ENCODE measurements around the gene XYLB. TPM values are rescaled to one million over a fixed set of nuclear protein-coding genes. Genes with fewer than 3 reads are reported as not detected.
A peak's percentile ranks its signal among the peaks of the same experiment; 100 is the strongest.

The XYLB gene
- total and polyA plus RNA-seq, 4 donors: 4.0 to 7.5 (median 6.4) TPM

GRCh38 chr3:38383156-38383875, 36.7 kb downstream of the XYLB start:
- Histone ChIP-seq H3K9me3 (ENCODE audit: control insufficient read depth, insufficient read depth, low read length) (peaks cover 8% of the 10 kb centered on the region), H3K4me3 (ENCODE audit: low read depth, low read length) (no peak overlapping the region), H3K27ac (ENCODE audit: low read depth, low read length) (no peak overlapping the region), H3K36me3 (ENCODE audit: control insufficient read depth, insufficient read depth, low read length) (peaks cover 6% of the 10 kb centered on the region), H3K27me3 (ENCODE audit: control insufficient read depth, insufficient read depth, low read length) (no peaks in the 10 kb centered on the region), H3K4me1 (ENCODE audit: control insufficient read depth, insufficient read depth, low read length) (peaks cover 4% of the 10 kb centered on the region)
- 80% methylated on average over 1 of the region's 8 CpGs for WGBS (ENCODE audit: insufficient coverage)
- no peak for DNase-seq (ENCODE audit: low read depth in 4 of 6, low spot score in 6 of 6)

DNA sequence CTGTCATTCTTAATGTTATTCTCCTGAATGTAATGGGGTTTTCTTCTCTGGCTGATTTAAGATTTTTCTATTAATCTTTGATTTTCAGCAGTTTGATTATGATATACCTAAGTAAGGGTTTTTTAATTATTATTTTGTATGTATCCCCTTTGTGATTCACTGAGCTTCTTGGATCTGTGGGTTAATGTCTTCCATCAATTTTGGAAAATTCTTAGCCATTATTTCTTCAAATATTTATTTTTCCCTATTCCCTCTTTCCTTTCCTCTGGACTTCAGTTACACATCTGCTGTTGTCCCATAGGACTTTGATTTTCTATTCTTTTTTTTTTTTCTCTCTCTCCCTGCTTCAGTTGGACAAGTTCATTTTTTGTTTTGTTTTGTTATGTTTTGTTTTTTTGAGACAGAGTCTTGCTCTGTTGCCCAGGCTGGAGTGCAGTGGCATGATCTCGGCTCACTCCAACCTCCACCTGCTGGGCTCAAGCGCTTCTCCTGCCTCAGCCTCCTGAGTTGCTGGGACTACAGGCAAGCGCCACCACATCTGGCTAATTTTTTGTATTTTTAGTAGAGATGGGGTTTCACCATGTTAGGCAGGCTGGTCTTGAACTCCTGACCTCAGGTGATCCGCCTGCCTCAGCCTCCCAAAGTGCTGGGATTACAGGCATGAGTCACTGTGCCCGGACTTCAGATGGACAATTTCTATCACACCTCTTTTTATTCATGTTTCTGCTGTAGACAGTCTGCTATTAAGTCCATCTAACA, 40.6 kb downstream of the XYLB start:
- WGBS (ENCODE audit: insufficient coverage): 100% methylated on average over 1 of the region's 5 CpGs
- Histone ChIP-seq H3K36me3 (ENCODE audit: control insufficient read depth, insufficient read depth, low read length) (no peaks in the 10 kb centered on the region), H3K9me3 (ENCODE audit: control insufficient read depth, insufficient read depth, low read length) (peaks cover 8% of the 10 kb centered on the region), H3K27ac (ENCODE audit: low read depth, low read length) (no peak overlapping the region), H3K4me3 (ENCODE audit: low read depth, low read length) (no peak overlapping the region), H3K27me3 (ENCODE audit: control insufficient read depth, insufficient read depth, low read length) (no peaks in the 10 kb centered on the region), H3K4me1 (ENCODE audit: control insufficient read depth, insufficient read depth, low read length) (peaks cover 4% of the 10 kb centered on the region)
- no peak for DNase-seq (ENCODE audit: low read depth in 4 of 6, low spot score in 6 of 6)

- H3K4me1 ChIP-seq (ENCODE audit: control insufficient read depth, insufficient read depth, low read length): no peaks in the 10 kb centered on the region
Observed at GRCh38 chr3:38387862-38388261, 41.3 kb downstream of the XYLB start.

GRCh38 chr3:38392604-38393163, 46.1 kb downstream of the XYLB start:
- no peak for DNase-seq (ENCODE audit: low read depth in 4 of 6, low spot score in 6 of 6)

More at GRCh38 chr3:38387862-38388261, 41.3 kb downstream of the XYLB start:
- H3K4me3 ChIP-seq (ENCODE audit: low read depth, low read length): no peak overlapping the region
- H3K27ac ChIP-seq (ENCODE audit: low read depth, low read length): no peak overlapping the region
- no peaks in the 10 kb centered on the region for H3K27me3 ChIP-seq (ENCODE audit: control insufficient read depth, insufficient read depth, low read length)
- no peak for DNase-seq (ENCODE audit: low read depth in 4 of 6, low spot score in 6 of 6)
- no peaks in the 10 kb centered on the region for H3K36me3 ChIP-seq (ENCODE audit: control insufficient read depth, insufficient read depth, low read length)
- WGBS (ENCODE audit: insufficient coverage): 100% methylated on average over 1 of the region's 5 CpGs
- H3K9me3 ChIP-seq (ENCODE audit: control insufficient read depth, insufficient read depth, low read length): peaks cover 8% of the 10 kb centered on the region

DNA sequence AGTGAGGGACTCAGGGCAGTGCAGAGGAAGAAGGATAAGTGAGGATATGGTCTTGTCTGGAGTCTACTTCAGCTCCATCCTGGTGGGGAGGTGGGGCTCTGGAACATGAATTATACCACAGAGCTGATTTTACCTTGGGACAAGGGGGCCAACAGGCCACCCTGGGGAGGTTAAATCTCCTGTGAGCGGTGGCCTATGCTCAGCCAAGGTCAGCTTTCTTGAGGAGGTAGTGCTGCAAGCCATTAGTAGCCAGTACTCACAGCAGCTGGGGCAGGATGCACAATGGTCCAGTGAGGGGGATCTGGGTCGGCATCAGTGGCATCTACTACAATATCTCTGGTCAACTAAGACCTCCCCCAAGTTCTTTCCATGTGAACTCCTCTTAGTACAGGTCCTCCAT, 49.7 kb downstream of the XYLB start:
- no peaks in the 10 kb centered on the region for H3K9me3 ChIP-seq (ENCODE audit: control insufficient read depth, insufficient read depth, low read length)
- no peaks in the 10 kb centered on the region for H3K27me3 ChIP-seq (ENCODE audit: control insufficient read depth, insufficient read depth, low read length)
- peaks cover 4% of the 10 kb centered on the region for H3K36me3 ChIP-seq (ENCODE audit: control insufficient read depth, insufficient read depth, low read length)
- WGBS (ENCODE audit: insufficient coverage): 85% methylated on average over 1 of the region's 2 CpGs
- H3K4me3 ChIP-seq (ENCODE audit: low read depth, low read length): no peak overlapping the region
- no peaks in the 10 kb centered on the region for H3K4me1 ChIP-seq (ENCODE audit: control insufficient read depth, insufficient read depth, low read length)
- no peak for DNase-seq (ENCODE audit: low read depth in 4 of 6, low spot score in 6 of 6)
- no peak overlapping the region for H3K27ac ChIP-seq (ENCODE audit: low read depth, low read length)

More at GRCh38 chr3:38392604-38393163, 46.1 kb downstream of the XYLB start:
- H3K27ac ChIP-seq (ENCODE audit: low read depth, low read length): no peak overlapping the region
- H3K36me3 ChIP-seq (ENCODE audit: control insufficient read depth, insufficient read depth, low read length): no peaks in the 10 kb centered on the region
- peaks cover 3% of the 10 kb centered on the region for H3K9me3 ChIP-seq (ENCODE audit: control insufficient read depth, insufficient read depth, low read length)
- H3K4me3 ChIP-seq (ENCODE audit: low read depth, low read length): no peak overlapping the region
- H3K4me1 ChIP-seq (ENCODE audit: control insufficient read depth, insufficient read depth, low read length): no peaks in the 10 kb centered on the region
- no CpG with 5 or more reads among the region's 1 CpG for WGBS (ENCODE audit: insufficient coverage)
- H3K27me3 ChIP-seq (ENCODE audit: control insufficient read depth, insufficient read depth, low read length): no peaks in the 10 kb centered on the region

GRCh38 chr3:38396861-38397260, 50.3 kb downstream of the XYLB start:
- Histone ChIP-seq H3K36me3 (ENCODE audit: control insufficient read depth, insufficient read depth, low read length) (peaks cover 9% of the 10 kb centered on the region), H3K4me1 (ENCODE audit: control insufficient read depth, insufficient read depth, low read length) (no peaks in the 10 kb centered on the region), H3K27ac (ENCODE audit: low read depth, low read length) (no peak overlapping the region), H3K9me3 (ENCODE audit: control insufficient read depth, insufficient read depth, low read length) (no peaks in the 10 kb centered on the region), H3K4me3 (ENCODE audit: low read depth, low read length) (no peak overlapping the region), H3K27me3 (ENCODE audit: control insufficient read depth, insufficient read depth, low read length) (no peaks in the 10 kb centered on the region)
- DNase-seq (ENCODE audit: low read depth in 4 of 6, low spot score in 6 of 6): no peak
- 100% methylated on average over 3 of the region's 5 CpGs for WGBS (ENCODE audit: insufficient coverage)

- Histone ChIP-seq H3K4me1 (ENCODE audit: control insufficient read depth, insufficient read depth, low read length) (no peaks in the 10 kb centered on the region), H3K9me3 (ENCODE audit: control insufficient read depth, insufficient read depth, low read length) (no peaks in the 10 kb centered on the region), H3K27me3 (ENCODE audit: control insufficient read depth, insufficient read depth, low read length) (no peaks in the 10 kb centered on the region), H3K36me3 (ENCODE audit: control insufficient read depth, insufficient read depth, low read length) (peaks cover 9% of the 10 kb centered on the region), H3K27ac (ENCODE audit: low read depth, low read length) (no peak overlapping the region), H3K4me3 (ENCODE audit: low read depth, low read length) (no peak overlapping the region)
- DNase-seq (ENCODE audit: low read depth in 4 of 6, low spot score in 6 of 6): peak in 1 of 6 donors; percentile 8
- WGBS (ENCODE audit: insufficient coverage): 47% methylated on average over 5 of the region's 5 CpGs
Observed at GRCh38 chr3:38397320-38397719, 50.7 kb downstream of the XYLB start.

DNA sequence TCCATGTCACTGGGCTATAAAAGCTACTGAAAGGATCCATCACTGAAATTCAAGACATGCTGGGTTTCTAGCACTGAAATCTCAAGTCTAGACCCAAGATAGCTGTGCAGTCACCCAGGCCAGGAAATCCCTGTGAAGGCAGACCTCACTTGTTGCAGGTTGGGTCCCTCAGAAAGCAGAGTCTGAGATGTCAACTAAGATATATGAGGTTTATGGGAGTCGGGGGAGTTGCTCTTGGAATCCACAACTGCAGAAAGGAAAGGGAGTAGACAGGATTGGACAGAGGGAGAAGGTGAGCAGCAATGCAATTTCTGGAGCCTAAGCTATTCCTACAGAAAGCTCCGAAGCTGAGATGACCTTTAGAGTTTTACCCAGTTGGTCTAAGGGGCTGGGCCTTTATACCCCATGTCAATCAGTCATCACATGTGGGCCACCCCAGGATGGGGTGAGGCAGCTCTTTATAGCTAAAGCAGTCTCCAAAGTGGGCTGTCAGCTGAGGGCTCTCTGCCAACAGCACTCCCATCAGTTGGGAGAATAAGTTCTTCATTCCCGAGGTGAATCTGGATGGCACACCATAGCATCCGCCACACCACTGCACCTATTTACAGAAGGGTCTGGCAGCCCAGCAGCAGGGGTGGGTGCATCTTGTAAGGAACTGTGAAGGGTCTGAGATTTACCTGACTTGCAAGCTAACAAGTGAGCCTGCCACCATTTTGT, 54.8 kb downstream of the XYLB start:
- WGBS (ENCODE audit: insufficient coverage): 90% methylated on average over 3 of the region's 4 CpGs
- peaks cover 14% of the 10 kb centered on the region for H3K36me3 ChIP-seq (ENCODE audit: control insufficient read depth, insufficient read depth, low read length)
- no peak for DNase-seq (ENCODE audit: low read depth in 4 of 6, low spot score in 6 of 6)

GRCh38 chr3:38404286-38404685, 57.7 kb downstream of the XYLB start:
- 98% methylated on average over 5 of the region's 5 CpGs for WGBS (ENCODE audit: insufficient coverage)
- peaks cover 11% of the 10 kb centered on the region for H3K36me3 ChIP-seq (ENCODE audit: control insufficient read depth, insufficient read depth, low read length)
- H3K4me1 ChIP-seq (ENCODE audit: control insufficient read depth, insufficient read depth, low read length): no peaks in the 10 kb centered on the region
- no peak for DNase-seq (ENCODE audit: low read depth in 4 of 6, low spot score in 6 of 6)
- no peaks in the 10 kb centered on the region for H3K9me3 ChIP-seq (ENCODE audit: control insufficient read depth, insufficient read depth, low read length)
- H3K27ac ChIP-seq (ENCODE audit: low read depth, low read length): no peak overlapping the region
- no peak overlapping the region for H3K4me3 ChIP-seq (ENCODE audit: low read depth, low read length)
- H3K27me3 ChIP-seq (ENCODE audit: control insufficient read depth, insufficient read depth, low read length): no peaks in the 10 kb centered on the region

More for the DNA sequence above, 54.8 kb downstream of the XYLB start:
- Histone ChIP-seq H3K27me3 (ENCODE audit: control insufficient read depth, insufficient read depth, low read length) (no peaks in the 10 kb centered on the region), H3K4me3 (ENCODE audit: low read depth, low read length) (no peak overlapping the region), H3K4me1 (ENCODE audit: control insufficient read depth, insufficient read depth, low read length) (no peaks in the 10 kb centered on the region), H3K9me3 (ENCODE audit: control insufficient read depth, insufficient read depth, low read length) (no peaks in the 10 kb centered on the region), H3K27ac (ENCODE audit: low read depth, low read length) (no peak overlapping the region)
